HepG2 (cell line): Measurements from ENCODE around the gene FER1L5. TPM values are rescaled to one million over a fixed set of nuclear protein-coding genes. Genes with fewer than 3 reads are reported as not detected.

Experiments
- HNRNPL ChIP-seq: fragments of 200-400 bp; formaldehyde crosslinking; IDR thresholded peaks from 2 replicates; pipeline ENCODE4 v1.6.1; 2017; ENCODE audit warnings: mild to moderate bottlenecking, low read depth, low read length
- MAFK ChIP-seq, 2 experiments: IDR thresholded peaks in 1 of 2; conservative IDR thresholded peaks in 1 of 2; 2 replicates each; pipeline ENCODE4 v1.6.1; 2011; ENCODE audit warnings: improper control_type of control experiment in 2 of 2, low read length in 2 of 2
- RBAK ChIP-seq: sonication (generic); formaldehyde crosslinking; IDR thresholded peaks from 2 replicates; pipeline ENCODE4 v1.5.1; 2020; ENCODE audit warnings: mild to moderate bottlenecking, missing genetic modification reagents
- TARDBP ChIP-seq: sonication (generic); formaldehyde crosslinking; IDR thresholded peaks from 2 replicates; pipeline ENCODE4 v1.8.0; 2022; ENCODE audit warnings: mild to moderate bottlenecking, missing genetic modification reagents
- ZBTB1 ChIP-seq: sonication (generic); formaldehyde crosslinking; IDR thresholded peaks from 2 replicates; pipeline ENCODE4 v1.4.0; 2020; ENCODE audit warnings: missing genetic modification reagents, borderline replicate concordance
- ZBTB38 ChIP-seq: sonication (generic); formaldehyde crosslinking; IDR thresholded peaks from 2 replicates; pipeline ENCODE4 v1.5.1; 2020; ENCODE audit warnings: mild to moderate bottlenecking, missing genetic modification reagents
- ZMYM3 ChIP-seq: sonication (generic); formaldehyde crosslinking; IDR thresholded peaks from 2 replicates; pipeline ENCODE4 v1.5.1; 2020; ENCODE audit warnings: mild to moderate bottlenecking, missing genetic modification reagents
- ZNF232 ChIP-seq: sonication (generic); formaldehyde crosslinking; IDR thresholded peaks from 2 replicates; pipeline ENCODE4 v1.4.0; 2020; ENCODE audit warnings: missing genetic modification reagents, borderline replicate concordance
- ZNF605 ChIP-seq: sonication (generic); formaldehyde crosslinking; IDR thresholded peaks from 2 replicates; pipeline ENCODE4 v1.8.0; 2022; ENCODE audit warnings: mild to moderate bottlenecking, missing genetic modification reagents
- ZNF746 ChIP-seq: sonication (generic); formaldehyde crosslinking; IDR thresholded peaks from 2 replicates; pipeline ENCODE4 v1.8.0; 2022; ENCODE audit warnings: mild to moderate bottlenecking, missing genetic modification reagents
- ZNF768 ChIP-seq: sonication (generic); formaldehyde crosslinking; IDR thresholded peaks from 2 replicates; pipeline ENCODE4 v1.4.0; 2020; ENCODE audit warnings: missing genetic modification reagents
- ZNF780A ChIP-seq: sonication (generic); formaldehyde crosslinking; IDR thresholded peaks from 2 replicates; pipeline ENCODE4 v1.8.0; 2022; ENCODE audit warnings: mild to moderate bottlenecking, missing genetic modification reagents, moderate library complexity
- polyA plus RNA-seq, 8 experiments: library from polyadenylated mRNA; depleted of rRNA in 3 of 8; stranded (reverse) in 7 of 8; unstranded in 1 of 8; fragments of >200 nt; fragmentation: Illumina TruSeq in 4 of 8; extraction: Trizol in 4 of 8; gene quantifications; 2 replicates each; pipeline versions ENCODE4 v1.2.1 to v1.2.3, GENCODE V29; 2011 to 2016; ENCODE audit warnings: low read depth in 4 of 8, missing spikeins in 1 of 8, mixed read lengths in 1 of 8; ENCODE audit not compliant: insufficient read depth in 1 of 8
- total RNA-seq, 5 experiments: library from RNA; depleted of rRNA; stranded (reverse); fragments of >200 nt; fragmentation: Illumina TruSeq; extraction: Trizol; gene quantifications; 2 replicates each; pipeline ENCODE4 v1.2.3, GENCODE V29; 2016; ENCODE audit warnings: low read depth in 1 of 5
- TF ChIP-seq, protein P1 (sequence below): sonication (generic); formaldehyde crosslinking; conservative IDR thresholded peaks from 2 replicates; pipeline ENCODE4 v1.8.0; 2022; ENCODE audit warnings: mild to moderate bottlenecking, moderate library complexity, missing genetic modification reagents

FER1L5 gene
- total and polyA plus RNA-seq, 2 of the 13 experiments (the other 11 are each of a cell fraction or from before 2014, with no cell fraction given) = 0.02 to 0.08 TPM

DNA sequence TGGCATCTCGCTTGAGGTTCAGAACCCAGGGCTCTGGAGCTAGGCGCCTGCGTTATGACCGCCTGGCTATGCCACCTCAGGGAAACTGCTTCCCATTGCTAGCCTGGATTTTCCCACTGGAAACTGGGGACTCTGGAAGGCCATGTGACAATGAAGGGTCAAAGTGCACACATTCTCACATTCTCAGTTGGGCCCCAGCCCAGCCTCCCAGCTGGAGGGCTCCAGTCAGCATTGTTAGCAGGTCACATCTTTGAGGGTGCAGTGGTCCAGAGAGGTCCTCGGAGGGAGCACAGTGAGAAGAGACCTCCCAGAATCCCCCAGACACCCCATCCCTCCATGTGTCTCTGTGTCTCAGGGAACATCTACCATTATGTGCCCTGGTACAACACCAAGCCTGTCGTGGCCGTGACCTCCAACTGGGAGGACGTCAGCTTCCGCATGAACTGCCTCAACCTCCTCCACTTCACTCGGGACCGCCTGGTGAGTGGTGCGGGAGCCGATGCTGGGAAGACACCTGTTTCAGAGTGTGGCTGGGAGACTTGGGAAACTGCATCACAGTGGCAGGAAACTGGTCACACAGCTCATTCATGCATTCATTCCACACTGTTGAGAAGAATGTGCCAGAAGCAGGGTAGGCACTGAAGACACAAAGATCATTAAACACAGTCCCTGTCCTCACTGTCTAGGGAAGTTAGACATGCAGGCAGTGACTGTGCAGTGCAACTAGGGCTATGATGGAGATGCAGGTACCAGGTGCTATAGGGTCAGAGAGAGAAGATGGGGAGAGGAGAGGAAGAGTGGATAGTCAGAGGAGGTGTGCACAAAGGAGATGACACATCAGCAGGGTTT is 41.6 kb downstream of the FER1L5 start (continued):
- TF ChIP-seq, protein P1, sequence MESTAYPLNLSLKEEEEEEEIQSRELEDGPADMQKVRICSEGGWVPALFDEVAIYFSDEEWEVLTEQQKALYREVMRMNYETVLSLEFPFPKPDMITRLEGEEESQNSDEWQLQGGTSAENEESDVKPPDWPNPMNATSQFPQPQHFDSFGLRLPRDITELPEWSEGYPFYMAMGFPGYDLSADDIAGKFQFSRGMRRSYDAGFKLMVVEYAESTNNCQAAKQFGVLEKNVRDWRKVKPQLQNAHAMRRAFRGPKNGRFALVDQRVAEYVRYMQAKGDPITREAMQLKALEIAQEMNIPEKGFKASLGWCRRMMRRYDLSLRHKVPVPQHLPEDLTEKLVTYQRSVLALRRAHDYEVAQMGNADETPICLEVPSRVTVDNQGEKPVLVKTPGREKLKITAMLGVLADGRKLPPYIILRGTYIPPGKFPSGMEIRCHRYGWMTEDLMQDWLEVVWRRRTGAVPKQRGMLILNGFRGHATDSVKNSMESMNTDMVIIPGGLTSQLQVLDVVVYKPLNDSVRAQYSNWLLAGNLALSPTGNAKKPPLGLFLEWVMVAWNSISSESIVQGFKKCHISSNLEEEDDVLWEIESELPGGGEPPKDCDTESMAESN (CRISPR knock-in tag) = 0 out of 2 replicates have a peak, but pooled peaks have one; percentile 17
- TF ChIP-seq MAFK (conservative IDR thresholded peaks at IDR 0.05 in 1 of 2, IDR thresholded peaks at IDR 0.05 in 1 of 2; ENCODE audit: low read length in 2 of 2) (peak; percentile 43 to 46), ZNF232 (CRISPR knock-in tag) (no peak), ZNF605 (CRISPR knock-in tag) (peak; percentile 30; the same call in 1 of the 2 replicates), ZBTB1 (CRISPR knock-in tag) (no peak), RBAK (CRISPR knock-in tag) (peak; percentile 54; the same call in 1 of the 2 replicates), ZMYM3 (CRISPR knock-in tag) (0 out of 2 replicates have a peak, but pooled peaks have one; percentile 45), HNRNPL (0 out of 2 replicates have a peak, but pooled peaks have one; percentile 47), ZNF768 (CRISPR knock-in tag) (no peak), ZNF780A (CRISPR knock-in tag) (no peak), ZNF746 (CRISPR knock-in tag) (no peak), ZBTB38 (CRISPR knock-in tag) (peak; percentile 27; the same call in 1 of the 2 replicates), TARDBP (CRISPR knock-in tag) (0 out of 2 replicates have a peak, but pooled peaks have one; percentile 52)
